GM18511 (cell line): Measurements from ENCODE around the gene PIAS2.
A peak's percentile ranks its signal among the peaks of the same experiment; 100 is the strongest.
"Not testable (repeated sequence)": the region's sequence is repeated elsewhere in the genome, so short reads cannot be mapped to it uniquely, and the experiment has no call there.

ENCODE experiments used
- ATAC-seq: cut with Tn5 transposase; IDR thresholded peaks from one replicate; pipeline ENCODE4 v1.9.1; 2021; ENCODE audit warnings: mild to moderate bottlenecking, moderate library complexity; ENCODE audit not compliant: unreplicated experiment

Gene PIAS2

DNA sequence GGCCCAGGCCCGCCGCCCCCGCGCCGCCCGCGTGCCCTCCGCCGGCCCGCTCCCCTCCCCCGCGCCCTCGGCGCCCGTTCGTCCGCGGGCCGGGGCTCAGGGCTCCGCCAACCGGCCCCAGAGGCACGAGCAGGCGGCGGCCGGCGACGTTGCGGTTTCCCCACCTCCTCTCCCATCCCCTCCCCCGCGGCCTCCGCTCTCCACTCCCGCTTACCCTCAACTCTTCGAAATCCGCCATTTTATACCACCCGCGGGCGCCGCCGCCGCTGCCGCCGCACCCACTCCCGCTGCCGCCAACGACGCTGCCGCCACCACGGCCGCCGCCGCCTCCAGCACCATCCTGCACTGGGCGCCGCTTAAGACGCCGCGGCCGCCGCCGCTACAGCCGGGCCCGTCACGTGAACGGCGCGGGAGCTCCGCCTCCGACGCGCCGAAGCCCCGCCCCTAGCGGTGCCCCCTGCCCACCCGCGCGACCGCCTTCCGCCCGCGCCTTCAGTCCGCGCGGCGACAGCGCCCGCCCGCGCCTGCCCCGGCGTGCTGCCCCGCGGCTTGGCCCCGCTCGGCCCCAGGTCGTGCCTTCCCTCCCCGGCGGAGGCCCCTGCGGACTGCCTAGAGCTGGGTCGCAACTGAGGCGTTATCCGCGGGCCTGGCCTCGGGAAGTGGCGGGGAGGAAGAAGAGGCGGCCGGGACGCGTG is at the start of gene PIAS2, which contains the start of gene KATNAL2:
TSS of gene PIAS2 (minus strand) at position 400 of the 695 bp plus-strand sequence. CDS start at position 238, 162 bp downstream.
TSS of gene KATNAL2 (plus strand) at position 495 of the 695 bp plus-strand sequence. CDS start 29,271 bp downstream, outside the sequence.
- ATAC-seq: peak; percentile 86

DNA sequence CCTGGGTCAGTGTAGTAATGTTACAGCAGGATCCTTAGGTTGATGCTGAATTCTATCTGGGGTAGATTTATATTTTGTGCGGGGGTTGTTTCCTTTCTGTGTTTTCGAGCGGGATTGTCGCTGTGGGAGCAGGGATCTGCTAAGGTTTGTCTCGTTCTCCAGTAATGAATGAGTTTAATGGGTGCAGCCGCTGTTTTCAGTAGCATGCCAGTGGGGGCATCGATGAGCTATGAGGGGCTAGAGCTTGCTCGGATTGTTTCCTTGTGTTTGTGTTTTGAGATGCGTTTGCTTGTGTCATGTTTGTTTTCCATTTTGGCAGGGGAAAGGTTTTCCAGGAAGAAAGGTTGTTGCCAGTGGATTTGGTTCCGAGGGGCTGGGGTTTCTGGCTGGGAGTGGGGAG is 49.0 kb upstream of the PIAS2 start:
- not testable (repeated sequence) for ATAC-seq

- not testable (repeated sequence) for ATAC-seq
Measured at GRCh38 chr18:46964579-46965293, 47.4 kb upstream of the PIAS2 start.

DNA sequence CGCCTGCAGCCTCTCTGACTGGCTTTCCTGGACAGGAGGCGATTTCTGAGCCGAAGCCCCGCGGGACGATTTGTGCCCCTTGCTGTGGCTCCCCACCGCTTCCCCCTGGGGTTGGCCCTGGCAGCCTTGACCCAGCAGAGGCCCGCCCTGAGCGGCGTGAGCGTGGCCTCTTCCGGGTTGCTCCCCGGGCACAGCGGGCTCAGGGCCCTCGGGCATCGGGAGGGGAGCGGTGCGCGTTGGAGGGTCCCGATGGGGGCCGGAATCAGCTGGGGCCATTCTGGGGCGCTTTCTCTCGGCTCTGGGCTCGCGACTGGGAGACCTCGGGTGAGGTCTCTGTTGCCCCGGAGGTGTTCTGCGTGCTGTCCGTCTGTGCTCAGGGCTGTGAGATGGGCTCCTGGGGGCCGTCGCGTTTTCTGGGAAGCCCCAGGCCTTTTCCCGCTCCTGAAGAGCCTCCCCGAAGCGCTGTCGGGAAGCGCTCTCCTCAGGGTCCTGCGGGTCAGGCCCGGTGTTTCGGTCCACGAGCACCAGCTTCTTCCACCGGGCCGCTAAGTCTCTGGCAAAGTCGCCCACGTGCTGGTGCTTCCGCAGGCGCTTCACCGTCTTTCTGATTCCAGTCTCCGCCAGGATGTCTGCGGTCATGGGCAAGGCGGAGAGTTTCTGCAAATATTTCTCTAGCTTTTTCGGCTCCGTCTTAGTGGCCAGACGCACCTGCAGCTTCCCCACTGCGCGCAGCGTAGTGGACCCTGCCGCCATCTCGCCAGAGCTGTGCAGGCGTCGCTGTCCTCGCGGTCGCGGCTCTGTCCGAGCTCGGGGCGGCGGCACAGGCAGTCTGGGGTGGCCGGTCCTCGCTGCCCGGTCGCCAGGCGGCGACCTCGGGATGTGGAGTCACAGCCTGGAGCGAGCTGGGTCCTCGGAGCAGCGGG is 46.6 kb upstream of the PIAS2 start:
- not testable (repeated sequence) for ATAC-seq

DNA sequence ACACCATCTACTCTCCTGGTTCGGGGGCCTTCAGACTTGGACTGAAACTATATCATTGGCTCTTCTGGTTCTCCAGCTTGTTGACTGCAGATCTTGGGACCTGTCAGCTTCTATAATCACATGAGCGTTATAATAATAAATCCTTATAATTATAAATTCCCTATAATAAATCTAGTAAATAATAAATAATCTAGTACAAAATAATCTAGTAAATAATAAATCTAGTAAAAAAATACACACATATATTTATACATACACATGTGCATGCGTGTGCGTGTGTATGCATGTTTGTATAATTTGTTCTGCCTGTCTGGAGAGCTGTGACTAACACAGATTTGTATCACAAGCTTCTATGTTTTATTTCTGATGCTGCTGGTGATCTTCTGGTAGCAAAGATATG is 40.9 kb upstream of the PIAS2 start:
- ATAC-seq: no peak

DNA sequence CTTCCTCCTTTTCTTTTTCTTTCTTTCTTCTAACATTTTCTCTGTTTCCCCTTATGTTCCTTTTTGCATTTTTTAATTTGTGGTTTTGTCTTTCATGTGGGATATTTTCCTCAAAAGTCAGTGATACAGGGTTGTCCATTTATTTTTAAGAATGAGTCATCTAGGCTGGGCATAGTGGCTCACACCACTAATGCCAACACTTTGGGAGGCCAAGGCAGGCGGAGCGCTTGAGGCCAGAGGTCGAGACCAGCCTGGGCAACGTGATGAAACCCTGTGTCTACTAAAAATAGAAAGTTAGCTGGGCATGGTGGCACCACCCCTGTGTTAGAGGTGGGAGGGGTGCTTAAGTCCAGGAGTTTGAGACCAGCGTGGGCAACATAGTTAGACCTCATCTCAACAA is 35.9 kb upstream of the PIAS2 start:
- ATAC-seq: no peak

GRCh38 chr18:46950064-46950656 is 32.9 kb upstream of the PIAS2 start:
- ATAC-seq: no peak

GRCh38 chr18:46946656-46947282 is 29.5 kb upstream of the PIAS2 start:
- peak; percentile 98 for ATAC-seq

DNA sequence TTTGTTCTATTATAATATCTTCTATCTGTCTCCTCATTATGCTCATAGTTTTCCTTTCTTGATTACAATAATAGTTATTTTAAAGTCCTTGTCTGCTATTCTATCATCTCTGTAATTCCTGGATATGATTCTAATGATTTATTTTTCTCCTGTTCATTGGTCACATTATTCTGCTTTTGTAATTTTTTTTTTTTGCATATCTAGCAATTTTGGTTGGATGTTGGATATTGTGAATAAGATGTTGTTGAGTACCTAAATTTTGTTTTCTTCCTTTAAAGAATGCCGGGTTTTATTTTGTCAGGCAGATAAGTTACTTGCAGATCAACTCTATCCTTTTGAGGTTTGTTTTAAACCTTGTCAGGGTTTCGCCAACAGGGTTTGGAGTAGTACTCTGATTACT is 25.3 kb upstream of the PIAS2 start:
- no peak for ATAC-seq

GRCh38 chr18:46939998-46940571 is 22.8 kb upstream of the PIAS2 start:
- no peak for ATAC-seq

DNA sequence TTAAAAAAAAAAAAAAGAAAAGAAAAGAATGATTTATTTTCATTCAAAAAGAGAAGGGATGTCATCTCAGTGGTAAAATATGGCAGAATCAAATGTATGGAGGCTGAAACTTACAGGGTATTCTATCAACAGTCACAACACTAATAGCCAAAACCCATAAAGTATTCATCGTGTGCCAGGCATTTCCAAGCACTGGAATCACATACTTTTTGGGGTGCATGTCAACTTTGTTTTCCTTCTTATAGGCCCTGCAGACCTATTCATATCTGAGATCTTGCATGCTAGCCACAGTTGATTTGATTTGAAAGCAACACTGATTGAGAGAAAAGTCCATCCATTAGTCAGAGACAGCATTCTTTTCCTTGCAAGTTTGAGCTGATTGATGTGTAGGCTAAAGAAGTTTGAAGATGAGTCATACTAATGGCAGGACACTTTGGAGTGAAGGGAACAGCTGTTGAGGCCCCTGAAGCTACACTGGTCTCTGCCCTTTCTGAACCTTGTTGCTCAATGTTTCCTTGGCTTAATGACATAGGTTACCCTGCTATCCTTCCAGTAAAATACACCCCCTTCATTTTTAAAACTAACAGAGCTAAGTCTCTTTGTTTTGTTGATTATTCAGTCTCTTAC is 22.1 kb upstream of the PIAS2 start:
- ATAC-seq: no peak

GRCh38 chr18:46920653-46921052 is 3.3 kb upstream of the PIAS2 start:
- ATAC-seq: no peak

GRCh38 chr18:46920067-46920466 is 2.8 kb upstream of the PIAS2 start:
- ATAC-seq: no peak

- peak; percentile 19 for ATAC-seq
Measured at GRCh38 chr18:46917803-46918600, 695 bp upstream of the PIAS2 start.

DNA sequence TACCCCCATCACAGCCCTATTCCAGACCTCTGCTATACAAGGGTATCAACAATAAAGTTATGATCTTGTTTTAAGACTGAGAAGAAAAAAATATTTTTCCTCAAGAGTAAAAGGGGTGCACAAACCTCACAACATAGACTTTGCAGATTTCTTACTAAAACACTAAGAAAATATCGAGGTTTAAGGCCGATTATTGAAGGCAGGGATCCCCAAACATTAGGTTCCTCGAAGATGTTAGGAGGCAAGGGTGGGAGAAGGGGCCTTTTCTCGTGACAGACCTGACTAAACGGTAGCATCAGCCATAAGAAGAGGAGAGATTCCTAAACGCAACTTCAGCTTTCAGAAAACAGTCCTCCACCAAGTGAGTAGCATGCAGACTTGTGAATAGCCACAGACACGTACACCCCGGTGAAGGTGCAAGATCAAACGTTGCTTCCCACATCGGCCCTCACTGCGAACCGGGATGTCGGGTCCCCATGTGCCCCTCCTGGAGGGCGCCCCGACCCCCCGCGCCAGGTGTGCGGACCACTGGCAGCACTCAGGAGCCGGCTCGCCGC is 678 bp downstream of the PIAS2 start:
- peak; percentile 37 for ATAC-seq

DNA sequence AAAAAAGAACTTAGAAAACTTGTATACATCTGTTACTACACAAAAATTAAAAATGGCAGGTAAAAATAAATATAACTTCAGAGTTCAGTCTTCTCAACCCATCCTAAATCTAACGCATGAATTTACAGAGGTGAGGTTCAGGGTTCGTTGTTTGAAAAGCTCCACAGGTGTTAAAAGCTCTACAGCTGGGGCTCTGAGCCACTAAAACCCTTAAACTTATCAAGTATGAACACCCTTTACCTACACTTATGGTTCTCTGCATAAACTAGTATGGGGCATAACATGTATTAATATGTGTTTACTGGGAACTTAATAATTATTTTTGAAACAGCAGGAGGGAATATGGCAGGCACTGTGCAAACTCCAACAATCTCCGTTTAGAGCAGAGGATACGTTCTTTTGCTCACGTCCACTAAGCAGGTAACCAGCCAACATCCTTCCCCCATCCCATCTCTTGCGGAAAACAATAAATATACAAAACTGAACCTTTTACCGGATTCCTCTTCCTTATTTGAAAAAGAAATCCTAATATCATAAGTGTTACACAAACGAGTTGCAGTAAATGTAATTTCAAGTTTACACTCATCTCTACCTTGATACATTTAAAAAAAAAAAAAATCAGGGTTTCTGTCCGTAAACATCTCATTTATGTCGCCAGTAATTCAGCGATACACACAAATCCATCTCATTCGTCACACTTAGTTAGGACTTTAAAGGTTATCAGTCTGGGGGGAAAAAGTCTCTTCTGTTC is 1.3 kb downstream of the PIAS2 start:
- no peak for ATAC-seq

GRCh38 chr18:46910856-46911255 is 6.5 kb downstream of the PIAS2 start:
- no peak for ATAC-seq

GRCh38 chr18:46909497-46909896 is 7.8 kb downstream of the PIAS2 start:
- no peak for ATAC-seq
